Caco-2 (cell line): Measurements from ENCODE around the gene SPOCK1. TPM values are rescaled to one million over a fixed set of nuclear protein-coding genes. Genes with fewer than 3 reads are reported as not detected.

Experiments
- BruUV-seq: library from RNA; stranded (reverse); fragments of 400-500 nt; replicated peaks from 2 replicates; lab custom pipeline; 2021; lab: Mats Ljungman, UMichigan
- CTCF ChIA-PET: fragments of 300-600 bp; sonication (Branson Sonifier 250); formaldehyde crosslinking; loops from one replicate; lab custom pipeline; 2022; ENCODE audit warnings: antibody characterized with exemption; lab: Charles Lee
- POLR2A ChIA-PET: fragments of 300-600 bp; sonication (Branson Sonifier 250); formaldehyde crosslinking; loops from one replicate; lab custom pipeline; 2022; ENCODE audit warnings: antibody characterized with exemption; lab: Charles Lee
- DNase-seq, 2 experiments: peaks; one replicate each; pipeline versions ENCODE4 v3.0.0 to v3.0.0-alpha.2; 2020 to 2022
- H3K27me3 ChIP-seq: replicated peaks from 2 replicates; pipeline ENCODE4 v1.6.0; 2011; ENCODE audit warnings: low read length; ENCODE audit not compliant: control insufficient read depth, insufficient read depth
- H3K36me3 ChIP-seq: 2 replicates; pipeline ENCODE4 v1.5.1; 2011; ENCODE audit warnings: low read length; ENCODE audit not compliant: control insufficient read depth, insufficient read depth
- H3K4me1 ChIP-seq: fragments of 250-450 bp; sonication (Bioruptor Pico); 2 replicates; pipeline ENCODE4 v1.5.1; 2020; ENCODE audit warnings: mild to moderate bottlenecking
- H3K4me3 ChIP-seq: 2 replicates; pipeline ENCODE4 v1.5.1; 2011; ENCODE audit warnings: low read depth, mild to moderate bottlenecking, control low read depth, low read length
- H3K9me3 ChIP-seq: fragments of 250-450 bp; sonication (Bioruptor Pico); 2 replicates; pipeline ENCODE4 v1.5.1; 2020; ENCODE audit warnings: mild to moderate bottlenecking, moderate library complexity
- H3K27ac Mint-ChIP-seq: one replicate; pipeline ENCODE4 v1.8.0; 2022; ENCODE audit warnings: mixed read lengths; ENCODE audit not compliant: unreplicated experiment
- H3K27me3 Mint-ChIP-seq: one replicate; pipeline ENCODE4 v1.8.0; 2022; ENCODE audit warnings: mixed read lengths; ENCODE audit not compliant: insufficient read depth, unreplicated experiment
- H3K36me3 Mint-ChIP-seq: one replicate; pipeline ENCODE4 v1.8.0; 2022; ENCODE audit warnings: mild to moderate bottlenecking, mixed read lengths; ENCODE audit not compliant: insufficient read depth, unreplicated experiment
- H3K4me1 Mint-ChIP-seq: one replicate; pipeline ENCODE4 v1.8.0; 2022; ENCODE audit warnings: low read depth, mixed read lengths; ENCODE audit not compliant: unreplicated experiment
- H3K4me3 Mint-ChIP-seq: one replicate; pipeline ENCODE4 v1.8.0; 2022; ENCODE audit warnings: mild to moderate bottlenecking, moderate library complexity, mixed read lengths; ENCODE audit not compliant: unreplicated experiment
- H3K9me3 Mint-ChIP-seq: one replicate; pipeline ENCODE4 v1.8.0; 2022; ENCODE audit warnings: mixed read lengths; ENCODE audit not compliant: unreplicated experiment
- intact Hi-C: fragments of 100-400 bp; cut with micrococcal nuclease; formaldehyde crosslinking; loops from one replicate; pipeline ENCODE4 v1.10.0; 2022; ENCODE audit not compliant: unreplicated experiment
- total RNA-seq: library from RNA; stranded (reverse); gene quantifications from 2 replicates; pipeline ENCODE4 v1.2.3, GENCODE V29; 2022
- TF ChIP-seq, protein P1 (sequence below), 2 experiments: fragments of 200-600 bp in 1 of 2; IDR thresholded peaks; 1 replicate in 1 of 2; 2 replicates in 1 of 2; pipeline versions ENCODE4 v1.5.1 to v1.8.0; 2011 to 2022; ENCODE audit warnings: antibody characterized with exemption in 1 of 2, control low read depth in 1 of 2, inconsistent platforms in 1 of 2, low read depth in 1 of 2, low read length in 1 of 2, mild to moderate bottlenecking in 1 of 2, moderate library complexity in 1 of 2; ENCODE audit not compliant: insufficient read depth in 1 of 2, severe bottlenecking in 1 of 2, unreplicated experiment in 1 of 2

The SPOCK1 gene
- total RNA-seq, 1 experiment from 2014 or later: not detected

DNA sequence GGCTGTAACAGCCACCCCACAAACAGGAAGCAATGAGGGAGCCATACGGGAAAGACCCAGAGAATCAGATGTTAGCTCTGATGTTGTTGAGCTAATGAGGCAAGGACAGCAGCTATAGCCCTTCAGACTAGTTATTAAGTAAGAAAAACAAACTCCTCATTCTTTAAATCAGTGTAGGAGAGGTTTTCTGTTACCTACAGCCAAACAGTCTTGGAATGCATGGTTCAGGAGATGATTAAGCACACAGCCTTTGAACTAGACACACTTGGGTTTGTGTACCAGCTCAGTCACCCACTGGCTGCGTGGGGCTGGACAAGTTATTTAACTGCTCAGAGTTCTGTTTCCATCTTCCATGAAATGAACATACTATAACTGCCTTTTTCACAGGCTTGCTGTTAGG lies 68.1 kb downstream of the SPOCK1 start:
- H3K9me3 Mint-ChIP-seq: no peaks in the 10 kb centered on the region
- no peaks in the 10 kb centered on the region for H3K27me3 ChIP-seq
- H3K36me3 Mint-ChIP-seq: no peaks in the 10 kb centered on the region
- H3K4me3 Mint-ChIP-seq: no peak overlapping the region
- H3K4me1 Mint-ChIP-seq: no peaks in the 10 kb centered on the region
- TF ChIP-seq, protein P1, sequence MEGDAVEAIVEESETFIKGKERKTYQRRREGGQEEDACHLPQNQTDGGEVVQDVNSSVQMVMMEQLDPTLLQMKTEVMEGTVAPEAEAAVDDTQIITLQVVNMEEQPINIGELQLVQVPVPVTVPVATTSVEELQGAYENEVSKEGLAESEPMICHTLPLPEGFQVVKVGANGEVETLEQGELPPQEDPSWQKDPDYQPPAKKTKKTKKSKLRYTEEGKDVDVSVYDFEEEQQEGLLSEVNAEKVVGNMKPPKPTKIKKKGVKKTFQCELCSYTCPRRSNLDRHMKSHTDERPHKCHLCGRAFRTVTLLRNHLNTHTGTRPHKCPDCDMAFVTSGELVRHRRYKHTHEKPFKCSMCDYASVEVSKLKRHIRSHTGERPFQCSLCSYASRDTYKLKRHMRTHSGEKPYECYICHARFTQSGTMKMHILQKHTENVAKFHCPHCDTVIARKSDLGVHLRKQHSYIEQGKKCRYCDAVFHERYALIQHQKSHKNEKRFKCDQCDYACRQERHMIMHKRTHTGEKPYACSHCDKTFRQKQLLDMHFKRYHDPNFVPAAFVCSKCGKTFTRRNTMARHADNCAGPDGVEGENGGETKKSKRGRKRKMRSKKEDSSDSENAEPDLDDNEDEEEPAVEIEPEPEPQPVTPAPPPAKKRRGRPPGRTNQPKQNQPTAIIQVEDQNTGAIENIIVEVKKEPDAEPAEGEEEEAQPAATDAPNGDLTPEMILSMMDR (IDR thresholded peaks at IDR 0.05; ENCODE audit: insufficient read depth in 1 of 2, low read depth in 1 of 2, low read length in 1 of 2, severe bottlenecking in 1 of 2, unreplicated experiment in 1 of 2): no peak
- H3K27me3 Mint-ChIP-seq: peaks cover 13% of the 10 kb centered on the region
- CTCF ChIA-PET: no interaction called here
- no peak overlapping the region for H3K27ac Mint-ChIP-seq
- H3K9me3 ChIP-seq: no peaks in the 10 kb centered on the region
- H3K36me3 ChIP-seq: no peaks in the 10 kb centered on the region
- DNase-seq: no peak
- no TSS peak for BruUV-seq
- POLR2A ChIA-PET: no interaction called here
- H3K4me1 ChIP-seq: no peaks in the 10 kb centered on the region
- H3K4me3 ChIP-seq: no peak overlapping the region
- intact Hi-C loops: no loop called here

- no TSS peak for BruUV-seq
Observed at GRCh38 chr5:137415231-137415681, 83.9 kb downstream of the SPOCK1 start.

GRCh38 chr5:137414112-137414755 lies 84.9 kb downstream of the SPOCK1 start:
- no peaks in the 10 kb centered on the region for H3K9me3 Mint-ChIP-seq
- DNase-seq: no peak

More at GRCh38 chr5:137415231-137415681, 83.9 kb downstream of the SPOCK1 start:
- H3K4me3 Mint-ChIP-seq: no peak overlapping the region
- Histone ChIP-seq H3K27me3 (no peaks in the 10 kb centered on the region), H3K4me3 (no peak overlapping the region), H3K9me3 (0 out of 2 replicates have a peak, but pooled peaks cover 3% of the 10 kb centered on the region), H3K4me1 (no peaks in the 10 kb centered on the region), H3K36me3 (no peaks in the 10 kb centered on the region)
- no peaks in the 10 kb centered on the region for H3K4me1 Mint-ChIP-seq
- H3K27ac Mint-ChIP-seq: no peak overlapping the region
- H3K36me3 Mint-ChIP-seq: no peaks in the 10 kb centered on the region
- H3K27me3 Mint-ChIP-seq: no peaks in the 10 kb centered on the region
- ChIA-PET POLR2A (no interaction called here), CTCF (no interaction called here)
- intact Hi-C loops: no loop called here
- TF ChIP-seq, protein P1 (IDR thresholded peaks at IDR 0.05; ENCODE audit: insufficient read depth in 1 of 2, low read depth in 1 of 2, low read length in 1 of 2, severe bottlenecking in 1 of 2, unreplicated experiment in 1 of 2): no peak
- no peaks in the 10 kb centered on the region for H3K9me3 Mint-ChIP-seq
- DNase-seq: no peak

More at GRCh38 chr5:137414112-137414755, 84.9 kb downstream of the SPOCK1 start:
- ChIA-PET POLR2A (no interaction called here), CTCF (no interaction called here)
- H3K36me3 Mint-ChIP-seq: no peaks in the 10 kb centered on the region
- H3K27ac Mint-ChIP-seq: no peak overlapping the region
- no peaks in the 10 kb centered on the region for H3K36me3 ChIP-seq
- TF ChIP-seq, protein P1 (IDR thresholded peaks at IDR 0.05; ENCODE audit: insufficient read depth in 1 of 2, low read depth in 1 of 2, low read length in 1 of 2, severe bottlenecking in 1 of 2, unreplicated experiment in 1 of 2): no peak
- H3K4me1 Mint-ChIP-seq: no peaks in the 10 kb centered on the region
- H3K4me3 Mint-ChIP-seq: no peak overlapping the region
- no peaks in the 10 kb centered on the region for H3K27me3 ChIP-seq
- no peak overlapping the region for H3K4me3 ChIP-seq
- H3K4me1 ChIP-seq: no peaks in the 10 kb centered on the region
- no peaks in the 10 kb centered on the region for H3K27me3 Mint-ChIP-seq
- BruUV-seq: no TSS peak
- intact Hi-C loops: no loop called here
- 0 out of 2 replicates have a peak, but pooled peaks cover 3% of the 10 kb centered on the region for H3K9me3 ChIP-seq
